HG02571 (cell line): Measurements from ENCODE around the gene PNISR.

Source experiments
- ATAC-seq: cut with Tn5 transposase; IDR thresholded peaks from one replicate; pipeline ENCODE4 v1.9.1; 2021; ENCODE audit warnings: mild to moderate bottlenecking, moderate library complexity; ENCODE audit not compliant: unreplicated experiment

The PNISR gene

DNA sequence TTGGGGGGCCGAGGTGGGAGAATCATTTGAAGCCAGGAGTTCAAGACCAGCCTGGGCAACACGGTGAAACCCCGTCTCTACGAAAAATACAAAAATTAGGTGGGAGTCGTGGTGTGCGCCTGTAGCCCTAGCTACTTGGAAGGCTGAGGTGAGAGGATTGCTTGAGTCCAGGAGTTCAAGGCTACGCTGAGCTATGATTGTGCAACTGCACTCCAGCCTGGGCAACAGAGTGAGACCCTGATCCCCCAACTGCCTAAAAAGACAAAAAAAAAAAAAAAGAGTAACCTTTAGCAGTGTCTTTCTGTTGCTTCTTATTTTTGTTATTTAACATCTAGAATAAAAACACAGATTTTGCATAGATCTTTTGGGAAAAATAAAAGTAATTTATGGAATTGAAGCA lies 18.0 kb downstream of the PNISR start:
- ATAC-seq, result no peak

DNA sequence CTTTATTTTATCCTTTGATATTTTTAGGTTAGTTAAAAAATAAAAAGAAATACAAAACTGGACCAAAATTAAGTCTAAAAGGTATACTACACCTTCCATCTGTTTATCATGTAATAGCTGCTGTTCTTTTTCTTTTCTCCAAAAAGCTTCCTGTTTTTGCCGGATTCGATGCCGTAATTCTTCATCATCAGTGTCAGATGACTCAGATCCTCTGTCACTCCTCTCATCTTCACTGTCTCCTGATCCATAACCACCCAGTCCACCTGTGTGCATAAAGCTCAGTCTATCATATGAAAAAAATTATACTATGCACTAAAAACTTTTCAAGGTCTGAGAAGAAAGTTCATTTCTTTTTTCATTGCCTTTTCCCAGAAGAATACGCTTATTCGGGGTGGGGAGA lies 22.7 kb downstream of the PNISR start:
- ATAC-seq, result no peak

DNA sequence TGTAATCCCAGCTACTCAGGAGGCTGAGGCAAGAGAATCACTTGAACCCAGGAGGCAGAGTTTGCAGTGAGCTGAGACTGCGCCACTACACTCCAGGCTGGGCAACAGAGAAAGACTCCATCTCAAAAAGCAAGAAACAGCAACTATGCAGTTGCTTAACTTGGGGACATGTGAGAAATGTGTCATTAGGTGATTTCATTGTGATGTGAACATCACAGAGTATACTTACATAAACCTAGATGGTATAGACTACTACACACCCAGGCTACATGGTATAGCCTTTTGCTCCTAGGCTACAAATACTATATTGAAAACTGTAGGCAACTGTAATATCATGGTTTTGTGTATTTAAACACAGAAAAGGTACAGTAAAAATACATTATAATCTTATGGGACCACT lies 27.8 kb downstream of the PNISR start:
- ATAC-seq, result no peak

DNA sequence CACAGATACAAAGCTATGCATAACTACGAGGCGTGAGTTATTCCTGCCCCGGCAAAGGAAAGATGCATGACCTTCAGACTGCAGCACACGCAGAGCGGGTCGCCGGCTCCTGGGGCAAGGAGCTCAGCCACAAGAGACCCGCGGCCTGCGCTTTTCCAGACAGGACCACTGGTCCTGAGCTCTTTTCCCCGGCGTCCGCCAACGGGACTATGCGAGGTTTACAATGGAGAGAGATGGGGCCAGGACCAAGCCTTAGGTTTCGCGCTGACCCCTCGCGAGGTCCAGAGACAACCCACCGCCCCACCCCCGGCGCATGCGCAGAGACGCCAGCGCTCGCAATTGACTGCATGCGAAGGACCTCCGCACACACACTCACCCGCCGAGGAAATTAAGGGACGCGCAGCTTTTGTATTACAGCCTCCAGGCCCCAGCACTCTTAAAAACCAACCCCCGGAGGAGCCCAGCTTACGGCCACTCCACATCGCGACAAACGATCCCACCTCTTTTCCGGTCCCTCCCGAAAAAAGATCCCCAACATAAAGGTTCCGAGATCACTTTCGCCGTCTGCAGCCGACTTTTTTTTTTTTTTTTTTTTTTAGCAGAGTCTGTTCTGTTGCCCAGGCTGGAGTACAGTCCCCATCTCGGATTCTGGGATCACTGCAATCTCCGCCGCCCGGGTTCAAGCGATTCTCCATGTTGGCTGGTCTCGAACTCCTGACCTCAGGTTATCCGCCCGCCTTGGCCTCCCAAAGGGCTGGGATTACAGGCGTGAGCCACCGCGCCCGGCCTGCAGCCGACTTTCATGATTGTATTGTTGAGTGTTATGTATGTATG lies 31.2 kb downstream of the PNISR start, which contains the start of gene COQ3:
COQ3 (minus strand) TSS at position 498 of the 834 bp plus-strand sequence; CDS start at position 482, 16 bp downstream.
- ATAC-seq, result peak; percentile 71

DNA sequence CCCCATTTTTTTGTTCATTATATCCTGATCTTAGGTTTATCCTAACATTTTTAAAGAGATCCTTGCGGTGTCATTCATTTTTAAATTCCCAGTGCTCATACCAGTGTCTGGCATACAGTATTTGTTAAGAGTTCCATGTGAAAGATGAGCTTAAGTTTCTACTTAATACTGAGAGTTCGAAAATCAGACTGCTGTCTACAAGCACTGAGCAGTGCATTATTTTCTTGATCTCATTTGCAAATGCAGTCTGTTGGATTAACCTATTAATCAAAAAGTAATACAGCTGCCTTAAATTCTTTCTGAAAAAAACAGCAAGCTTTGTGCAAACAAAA lies 31.8 kb downstream of the PNISR start:
- peak; percentile 16 for ATAC-seq

DNA sequence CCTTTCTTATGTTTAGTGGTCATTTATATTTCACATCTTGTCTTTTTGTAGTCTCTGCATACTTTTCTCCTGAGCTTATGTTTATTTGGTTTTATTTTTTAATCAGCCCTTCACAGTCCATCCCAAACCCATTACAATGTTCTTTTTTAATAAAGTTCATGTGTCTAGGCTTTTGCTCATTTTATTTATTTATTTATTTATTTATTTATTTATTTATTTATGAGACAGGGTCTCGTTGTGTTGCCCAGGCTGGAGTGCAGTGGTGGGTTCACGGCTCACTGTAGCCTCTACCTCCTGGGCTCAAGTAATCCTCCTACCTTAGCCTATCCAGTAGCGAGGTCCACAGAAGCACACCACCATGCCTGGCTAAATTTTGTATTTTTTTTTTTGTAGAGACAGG lies 34.2 kb downstream of the PNISR start:
- ATAC-seq, result no peak

DNA sequence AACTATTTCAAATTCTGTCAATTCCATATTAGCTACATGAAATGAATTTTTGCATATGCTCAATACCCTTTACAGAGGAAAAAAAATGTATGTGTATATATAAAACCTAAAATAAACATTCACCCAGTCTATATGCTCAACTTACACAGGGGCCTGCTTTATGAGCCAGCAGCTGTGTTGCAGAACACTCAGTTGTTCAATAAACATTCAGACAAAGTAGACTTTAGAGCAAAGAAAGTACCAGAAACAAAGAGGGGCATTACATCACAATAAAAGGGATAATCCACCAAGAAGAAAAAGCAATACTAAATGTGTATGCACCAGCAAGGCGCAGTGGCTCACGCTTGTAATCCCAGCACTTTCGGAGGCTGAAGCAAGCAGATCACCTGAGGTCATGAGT lies 40.6 kb downstream of the PNISR start:
- ATAC-seq, result no peak

DNA sequence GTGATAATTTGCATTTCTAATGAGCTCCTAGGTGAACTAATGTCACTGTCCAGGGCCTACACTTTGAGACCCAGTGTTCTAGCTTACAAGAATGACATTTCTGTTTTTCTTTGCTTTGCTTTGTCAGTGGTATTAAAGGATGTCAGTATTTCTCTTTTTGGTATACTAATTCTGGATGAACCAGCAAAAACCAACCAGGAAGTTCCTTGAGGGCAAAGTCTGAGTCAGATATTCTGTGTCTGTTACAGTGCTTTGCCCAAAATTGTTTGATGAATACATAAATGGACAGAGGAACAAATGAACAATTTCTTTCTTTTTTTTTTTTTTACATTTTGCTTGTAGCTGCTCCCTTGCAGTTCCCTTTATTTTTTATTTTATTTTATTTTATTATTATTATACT lies 46.5 kb downstream of the PNISR start:
- ATAC-seq, result no peak

DNA sequence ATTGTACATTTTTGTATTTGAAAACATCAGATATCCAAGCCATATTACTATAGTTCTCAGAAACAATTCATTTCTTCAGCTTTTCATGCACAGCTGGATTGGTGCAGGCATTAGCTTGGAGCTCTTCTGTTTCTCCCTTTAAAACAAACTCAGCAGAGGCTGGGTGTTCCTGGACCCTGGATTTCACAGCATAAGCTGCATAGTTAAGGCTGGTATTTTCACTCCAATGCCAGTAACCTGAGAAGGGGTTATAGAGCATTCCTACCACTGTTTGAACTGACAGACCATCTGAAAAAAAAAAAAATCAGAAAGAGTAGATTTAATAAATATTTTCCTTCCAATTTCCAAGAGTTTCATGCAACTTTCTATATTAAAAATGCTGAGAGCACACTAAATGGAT lies 55.6 kb downstream of the PNISR start:
- ATAC-seq, result no peak

DNA sequence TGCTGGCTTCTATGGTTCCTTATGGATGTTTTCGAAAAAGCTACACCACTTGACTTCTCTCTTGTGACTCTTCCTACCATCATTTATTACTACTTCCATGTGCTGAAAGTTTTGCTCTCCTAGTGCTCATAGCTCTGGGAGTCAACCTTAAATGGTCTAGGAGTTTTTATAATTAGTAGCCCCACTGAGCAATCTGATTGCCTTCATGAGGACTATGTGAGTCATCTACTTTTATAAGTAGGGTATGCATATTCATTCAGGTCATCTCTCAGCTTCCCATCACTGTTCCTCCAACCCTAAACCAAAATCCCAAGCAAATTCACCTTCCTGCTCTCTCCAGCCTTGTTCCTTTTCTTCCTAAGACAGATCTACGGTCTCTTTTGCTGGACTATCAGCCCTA lies 58.3 kb downstream of the PNISR start:
- no peak for ATAC-seq

DNA sequence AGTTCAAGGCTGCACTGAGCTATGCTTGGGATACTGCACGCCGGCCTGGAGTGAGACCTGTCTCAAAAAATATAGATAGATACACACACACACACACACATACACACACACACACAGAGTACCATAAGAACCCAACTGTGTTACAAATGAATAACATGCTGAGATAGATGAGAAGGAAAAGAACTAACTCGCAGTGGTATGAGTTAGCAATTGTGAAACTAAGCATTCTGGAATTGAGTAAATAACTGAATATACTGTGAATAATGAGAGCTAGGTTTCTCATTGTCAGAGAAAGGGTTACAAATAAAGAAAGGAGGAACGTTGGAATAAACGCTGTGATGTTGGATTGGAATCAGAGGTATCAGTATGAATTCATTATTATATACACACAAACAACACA lies 61.1 kb downstream of the PNISR start:
- ATAC-seq, result peak; percentile 86

DNA sequence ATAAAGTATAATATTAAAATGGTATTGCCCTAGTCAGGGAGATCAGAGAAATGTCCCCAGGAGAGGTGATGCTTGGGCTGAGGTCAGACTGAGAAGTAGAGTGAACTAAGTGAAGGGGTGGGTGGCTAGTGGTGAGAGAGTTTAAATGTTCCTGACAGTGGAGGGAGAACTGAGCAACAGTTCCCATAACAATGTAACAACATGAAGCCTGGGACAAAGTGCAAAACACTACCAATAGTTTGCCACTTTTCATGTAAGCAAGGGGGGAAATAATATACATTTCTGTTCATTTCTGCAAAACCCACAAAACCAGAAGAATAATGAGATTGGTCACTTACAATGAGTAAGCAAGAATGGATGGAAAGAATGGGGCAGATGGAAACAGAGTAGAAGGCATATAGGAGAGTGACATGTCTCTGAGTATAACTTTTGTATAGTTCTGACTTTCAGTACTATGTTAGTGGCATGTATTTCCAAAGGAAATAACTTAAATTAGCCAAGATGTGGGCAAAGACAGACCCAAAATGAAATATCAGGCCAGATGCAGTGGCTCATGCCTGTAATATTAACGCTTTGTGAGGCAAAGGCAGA lies 62.3 kb downstream of the PNISR start:
- ATAC-seq, result no peak

DNA sequence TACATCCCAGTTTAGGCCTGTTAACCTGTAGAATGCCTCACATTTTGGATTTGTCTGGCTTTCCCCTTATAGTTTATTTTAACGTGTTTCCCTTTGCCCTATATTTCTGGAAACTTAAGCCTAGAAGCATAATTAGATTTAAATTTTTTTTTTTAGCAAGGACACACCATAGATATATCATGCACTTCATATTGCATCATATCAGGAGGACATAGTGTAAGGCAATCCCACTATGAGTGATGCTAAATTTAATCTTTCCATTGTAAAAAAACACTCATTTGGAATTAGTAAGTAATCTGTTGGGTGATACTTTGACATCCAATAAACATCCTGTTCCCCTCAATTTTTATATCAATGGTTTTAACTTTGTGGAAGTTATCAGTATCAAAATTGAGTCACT lies 65.3 kb downstream of the PNISR start:
- ATAC-seq, result no peak

DNA sequence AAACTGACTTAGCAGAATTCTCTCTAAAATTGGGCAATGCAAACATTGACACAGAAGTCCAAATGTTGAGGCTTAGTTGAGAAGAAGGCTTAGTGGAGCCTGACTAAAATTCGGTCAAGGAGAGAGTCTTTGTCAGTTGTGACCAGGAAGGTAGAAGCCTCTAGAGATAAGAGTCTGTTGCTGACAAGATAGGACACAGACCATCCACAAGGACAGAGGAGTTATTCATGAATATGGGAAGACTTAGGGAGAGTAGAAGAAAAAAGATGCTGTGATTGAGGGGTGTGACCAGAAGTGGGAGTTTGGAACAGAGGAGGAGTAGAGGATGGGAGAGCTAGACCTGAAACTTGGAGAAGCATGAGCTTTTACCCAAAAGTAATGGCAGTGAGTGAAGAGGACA lies 68.5 kb downstream of the PNISR start:
- no peak for ATAC-seq

DNA sequence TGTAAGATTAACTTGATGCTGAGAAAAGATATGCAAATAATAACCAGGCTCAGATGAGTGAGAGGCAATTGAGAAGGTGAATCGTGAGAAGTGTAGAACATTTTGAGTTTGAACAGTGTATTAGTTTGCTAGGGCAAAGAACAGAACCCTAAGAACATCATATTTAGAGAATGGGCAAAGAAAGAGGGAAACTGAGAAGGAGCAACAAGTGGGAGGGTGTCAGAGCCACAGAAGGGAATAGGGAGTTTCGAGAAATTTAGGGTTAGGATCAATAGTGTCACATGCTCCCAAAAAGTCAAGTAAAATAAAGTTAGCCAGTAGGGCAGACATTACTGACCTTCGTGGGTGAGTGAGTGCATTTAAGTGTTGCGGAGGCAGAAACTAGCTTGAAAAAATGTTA lies 70.1 kb downstream of the PNISR start:
- no peak for ATAC-seq

DNA sequence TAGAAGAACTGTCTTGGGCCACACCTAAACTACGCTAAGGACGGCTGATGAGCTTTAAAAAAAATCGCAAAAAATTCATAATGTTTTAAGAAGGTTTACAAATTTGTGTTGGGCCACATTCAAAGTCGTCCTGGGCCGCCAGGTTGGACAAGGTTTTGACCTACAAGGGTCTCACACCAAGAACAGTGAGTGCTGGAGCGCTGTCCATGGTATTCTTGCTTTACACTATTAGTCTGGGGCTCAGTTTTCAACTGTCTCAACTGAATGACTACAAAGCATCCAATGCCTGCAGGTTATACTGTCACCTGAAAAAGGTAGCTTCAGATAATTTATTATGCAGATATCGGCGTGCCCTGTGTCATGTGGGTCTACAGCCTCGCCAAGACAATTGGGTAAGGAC lies 72.0 kb downstream of the PNISR start:
- ATAC-seq, result no peak

DNA sequence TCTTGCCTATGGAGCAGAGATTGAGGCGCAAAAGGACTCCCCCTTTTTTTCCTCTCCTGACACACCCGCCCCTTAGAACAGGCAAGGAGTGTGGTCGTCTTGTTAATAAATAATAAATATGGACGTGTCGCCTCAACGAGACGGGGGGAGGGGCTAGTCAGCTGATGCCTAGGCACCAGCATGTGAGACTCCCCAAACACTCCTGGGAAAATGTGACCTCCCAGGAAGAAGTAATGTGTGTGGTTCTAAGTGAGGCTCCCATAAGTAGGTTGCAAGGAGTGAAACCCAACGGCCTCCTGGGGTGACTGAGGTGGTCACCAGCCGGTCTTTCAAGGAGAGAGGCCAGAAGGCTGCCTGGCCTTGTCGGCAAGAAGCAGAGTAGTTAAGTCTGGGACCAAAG lies 74.5 kb downstream of the PNISR start:
- no peak for ATAC-seq

DNA sequence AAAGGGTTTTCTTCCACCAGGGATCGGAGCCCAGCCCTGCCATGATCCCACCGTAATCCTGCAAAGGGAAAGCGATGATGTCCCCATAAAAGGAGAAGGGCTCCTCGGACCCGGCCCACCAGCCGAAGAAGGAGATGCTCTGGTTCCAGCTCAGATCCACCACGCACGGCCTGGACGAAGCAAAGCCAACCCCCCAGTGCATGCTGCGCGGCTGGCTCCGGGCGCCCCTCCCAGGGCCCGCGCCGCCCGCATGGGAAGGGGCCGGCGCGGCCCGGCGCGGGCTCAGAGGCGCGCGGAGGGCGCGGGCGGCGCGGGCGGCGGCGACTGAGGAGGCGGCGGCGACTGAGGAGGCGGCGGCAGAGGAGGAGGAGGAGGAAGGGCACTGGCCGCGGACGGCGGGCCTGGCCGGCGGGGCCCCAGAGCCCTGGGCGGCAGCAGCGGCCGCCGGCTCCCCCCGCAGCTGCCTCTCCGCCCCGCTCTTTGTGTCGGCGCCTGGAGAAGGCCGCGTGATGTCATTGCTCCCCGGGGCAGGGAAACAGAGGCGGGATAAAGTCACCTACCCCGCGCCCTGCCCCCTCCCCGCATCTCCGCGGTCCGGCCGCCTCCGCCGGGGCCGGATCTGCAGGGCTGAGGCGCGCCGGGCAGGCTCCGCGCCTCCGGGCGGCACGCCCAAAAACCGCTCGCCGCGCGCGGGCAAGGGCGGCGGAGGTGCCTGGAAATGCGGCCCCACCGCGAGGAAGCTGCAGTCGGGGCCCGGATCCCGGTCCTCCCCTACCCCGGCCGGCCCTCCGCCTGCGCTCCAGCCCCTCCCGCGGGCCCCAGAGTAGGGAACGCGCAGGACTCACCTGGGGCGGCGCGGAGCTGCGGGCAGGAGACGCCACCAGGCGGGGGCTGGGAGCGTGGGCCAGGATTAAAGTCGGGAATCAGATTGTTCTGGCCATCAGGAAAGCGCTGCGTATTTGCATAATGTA lies 75.7 kb downstream of the PNISR start, which contains the start of gene FAXC:
FAXC (minus strand) TSS at position 504 of the 971 bp plus-strand sequence; CDS start at position 202, 302 bp downstream.
- ATAC-seq, result peak; percentile 49

DNA sequence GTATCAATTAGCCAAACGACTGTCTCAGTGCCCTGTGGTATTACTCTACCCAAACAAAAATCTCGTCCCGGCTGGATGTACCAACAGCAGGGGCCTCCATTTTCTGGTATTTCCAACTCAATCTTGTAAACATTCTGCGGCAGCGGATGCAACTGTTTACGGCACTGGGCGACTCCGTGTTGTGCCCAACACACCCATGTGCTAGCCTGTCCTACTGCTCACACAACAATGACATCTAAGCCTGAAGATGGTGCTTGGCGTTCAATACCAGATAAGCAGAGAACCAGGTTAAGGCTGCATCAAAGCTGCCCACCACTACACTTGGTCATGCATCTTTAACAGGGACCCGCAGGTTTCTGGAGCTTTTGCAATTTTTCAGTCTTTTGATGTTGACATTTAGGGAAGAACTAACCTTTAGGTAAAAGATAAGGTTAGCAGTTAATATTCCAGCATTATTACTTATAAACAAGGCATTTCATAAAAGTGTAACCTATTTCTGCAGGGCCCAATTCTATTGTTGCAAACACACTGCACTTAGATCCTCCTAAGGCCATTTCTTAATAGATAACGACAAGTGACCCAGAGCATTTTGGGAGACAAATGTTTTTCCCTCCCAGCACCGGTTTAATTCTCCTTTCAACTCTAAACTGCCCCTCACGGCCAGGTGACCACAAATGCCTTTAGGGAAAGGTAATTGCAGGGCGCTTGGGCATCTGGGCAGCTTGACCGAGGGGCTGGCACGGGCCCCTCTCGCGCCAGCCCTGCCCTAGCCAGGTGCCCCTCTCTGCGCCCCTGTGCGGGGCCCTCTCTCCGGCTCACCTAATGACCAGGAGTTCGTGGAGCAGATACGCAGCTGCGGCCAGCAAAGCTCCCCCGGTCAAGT lies 76.6 kb downstream of the PNISR start:
- no peak for ATAC-seq
